NCI-H2029 (cell line): ENCODE results near the gene PDZK1IP1.

Experiments used
- DNase-seq: peaks from one replicate; lab custom pipeline; 2025; lab: John Stamatoyannopoulos, UW

PDZK1IP1 gene

GRCh38 chr1:47189844-47190508 is at the start of gene PDZK1IP1:
Gene PDZK1IP1, minus strand, starts transcription at chr1:47190036. Its CDS starts 104 bp downstream, at chr1:47189932.
- DNase-seq = peak; percentile 80

- DNase-seq = no peak
Measured at GRCh38 chr1:47238935-47239592, 49.2 kb upstream of the PDZK1IP1 start.

GRCh38 chr1:47235806-47236205 is 46.0 kb upstream of the PDZK1IP1 start:
- DNase-seq = no peak

GRCh38 chr1:47235241-47235681 is 45.4 kb upstream of the PDZK1IP1 start:
- no peak for DNase-seq

- DNase-seq = no peak
Measured at GRCh38 chr1:47233186-47233585, 43.4 kb upstream of the PDZK1IP1 start.

- no peak for DNase-seq
Measured at GRCh38 chr1:47232187-47232874, 42.5 kb upstream of the PDZK1IP1 start, which contains the start of gene TAL1. Gene TAL1, minus strand, starts transcription at chr1:47232225. Its CDS starts 6,337 bp downstream, at chr1:47225888.

GRCh38 chr1:47231301-47232186 is 41.7 kb upstream of the PDZK1IP1 start:
- no peak for DNase-seq

- no peak for DNase-seq
Measured at GRCh38 chr1:47230692-47231300, 41.0 kb upstream of the PDZK1IP1 start.

GRCh38 chr1:47229886-47230691 is 40.3 kb upstream of the PDZK1IP1 start:
- no peak for DNase-seq

GRCh38 chr1:47229031-47229885 is 39.4 kb upstream of the PDZK1IP1 start:
- no peak for DNase-seq

- DNase-seq = no peak
Measured at GRCh38 chr1:47228644-47229030, 38.8 kb upstream of the PDZK1IP1 start.

- DNase-seq = no peak
Measured at GRCh38 chr1:47227341-47228232, 37.8 kb upstream of the PDZK1IP1 start.

- no peak for DNase-seq
Measured at GRCh38 chr1:47226839-47227215, 37.0 kb upstream of the PDZK1IP1 start.

GRCh38 chr1:47226121-47226838 is 36.4 kb upstream of the PDZK1IP1 start:
- DNase-seq = no peak

GRCh38 chr1:47225430-47226100 is 35.7 kb upstream of the PDZK1IP1 start:
- DNase-seq = no peak

GRCh38 chr1:47224676-47225399 is 35.0 kb upstream of the PDZK1IP1 start:
- DNase-seq = no peak
